ENCODE data around the gene MKNK1.

DNA sequence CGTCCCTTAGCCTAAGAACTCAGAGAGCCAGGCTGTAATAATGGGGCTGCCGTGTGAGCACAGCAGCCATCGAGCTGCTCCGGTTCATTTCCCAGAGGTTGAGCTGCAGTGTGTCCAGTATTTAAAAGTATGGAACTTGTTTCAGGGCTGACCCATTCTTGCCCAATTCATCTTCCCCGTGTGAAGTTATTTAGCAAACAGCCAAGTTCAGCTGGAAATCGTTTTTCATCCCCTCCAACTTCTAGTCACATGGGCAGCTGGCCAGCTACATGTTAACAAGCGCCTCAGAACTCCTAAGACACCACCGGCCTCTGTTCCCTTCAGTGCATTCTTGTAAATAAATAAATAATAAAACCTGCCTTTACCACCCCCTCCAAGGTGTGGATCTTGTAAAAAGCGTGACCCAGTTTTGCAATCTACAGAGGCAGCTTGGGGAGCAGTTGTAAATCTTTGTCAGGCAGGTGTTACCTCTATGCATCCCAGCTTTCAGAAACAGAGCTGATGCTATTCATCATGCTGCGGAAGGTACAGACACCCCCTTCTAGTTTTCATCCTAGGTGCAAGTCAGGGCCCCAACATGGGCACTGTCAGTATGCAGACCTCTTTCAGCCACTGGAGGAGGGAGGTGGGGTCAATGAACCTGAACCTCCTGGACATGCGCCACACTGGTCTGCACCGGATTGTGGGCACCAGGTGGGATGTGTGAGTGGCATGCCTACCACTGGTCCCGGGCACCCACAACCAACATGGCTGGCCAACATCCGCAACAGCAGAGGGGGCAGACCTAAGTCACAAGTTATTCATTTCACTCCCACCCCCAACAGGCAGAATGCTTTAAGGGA is 34.0 kb downstream of the MKNK1 start:
- TF ChIP-seq, protein P1, sequence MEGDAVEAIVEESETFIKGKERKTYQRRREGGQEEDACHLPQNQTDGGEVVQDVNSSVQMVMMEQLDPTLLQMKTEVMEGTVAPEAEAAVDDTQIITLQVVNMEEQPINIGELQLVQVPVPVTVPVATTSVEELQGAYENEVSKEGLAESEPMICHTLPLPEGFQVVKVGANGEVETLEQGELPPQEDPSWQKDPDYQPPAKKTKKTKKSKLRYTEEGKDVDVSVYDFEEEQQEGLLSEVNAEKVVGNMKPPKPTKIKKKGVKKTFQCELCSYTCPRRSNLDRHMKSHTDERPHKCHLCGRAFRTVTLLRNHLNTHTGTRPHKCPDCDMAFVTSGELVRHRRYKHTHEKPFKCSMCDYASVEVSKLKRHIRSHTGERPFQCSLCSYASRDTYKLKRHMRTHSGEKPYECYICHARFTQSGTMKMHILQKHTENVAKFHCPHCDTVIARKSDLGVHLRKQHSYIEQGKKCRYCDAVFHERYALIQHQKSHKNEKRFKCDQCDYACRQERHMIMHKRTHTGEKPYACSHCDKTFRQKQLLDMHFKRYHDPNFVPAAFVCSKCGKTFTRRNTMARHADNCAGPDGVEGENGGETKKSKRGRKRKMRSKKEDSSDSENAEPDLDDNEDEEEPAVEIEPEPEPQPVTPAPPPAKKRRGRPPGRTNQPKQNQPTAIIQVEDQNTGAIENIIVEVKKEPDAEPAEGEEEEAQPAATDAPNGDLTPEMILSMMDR (IDR thresholded peaks at IDR 0.05), result no peak
- no peak for TF ChIP-seq ZFX (IDR thresholded peaks at IDR 0.05; ENCODE audit: borderline replicate concordance)
